Measurements from ENCODE around the gene POGLUT2. TPM values are rescaled to one million over a fixed set of nuclear protein-coding genes. Genes with fewer than 3 reads are reported as not detected.

Gene POGLUT2
- total RNA-seq, 1 donor from 2014 or later = 32.9 TPM

GRCh38 chr13:102816708-102817107, 17.9 kb upstream of the POGLUT2 start:
- Mint-ChIP-seq H3K4me3 (ENCODE audit: unreplicated experiment) (no peak overlapping the region), H3K36me3 (ENCODE audit: unreplicated experiment) (peaks cover 42% of the 10 kb centered on the region), H3K27ac (ENCODE audit: unreplicated experiment) (no peak overlapping the region), H3K9me3 (ENCODE audit: unreplicated experiment) (peaks cover 3% of the 10 kb centered on the region), H3K4me1 (ENCODE audit: unreplicated experiment) (peaks cover 8% of the 10 kb centered on the region), H3K27me3 (ENCODE audit: unreplicated experiment) (no peaks in the 10 kb centered on the region)
- DNase-seq (ENCODE audit: extremely low spot score, unreplicated experiment) = no peak
- no peak for TF ChIP-seq CTCF (IDR thresholded peaks at IDR 0.05)

- no peak for DNase-seq (ENCODE audit: extremely low spot score, unreplicated experiment)
- Mint-ChIP-seq H3K9me3 (ENCODE audit: unreplicated experiment) (peaks cover 3% of the 10 kb centered on the region), H3K27me3 (ENCODE audit: unreplicated experiment) (no peaks in the 10 kb centered on the region), H3K36me3 (ENCODE audit: unreplicated experiment) (peaks cover 48% of the 10 kb centered on the region), H3K27ac (ENCODE audit: unreplicated experiment) (no peak overlapping the region), H3K4me3 (ENCODE audit: unreplicated experiment) (no peak overlapping the region), H3K4me1 (ENCODE audit: unreplicated experiment) (peaks cover 8% of the 10 kb centered on the region)
- no peak for TF ChIP-seq CTCF (IDR thresholded peaks at IDR 0.05)
Measured at GRCh38 chr13:102815788-102816187, 17.0 kb upstream of the POGLUT2 start.

- no peak for DNase-seq (ENCODE audit: extremely low spot score, unreplicated experiment)
- peaks cover 50% of the 10 kb centered on the region for H3K36me3 Mint-ChIP-seq (ENCODE audit: unreplicated experiment)
- H3K9me3 Mint-ChIP-seq (ENCODE audit: unreplicated experiment) = peaks cover 3% of the 10 kb centered on the region
- no peak overlapping the region for H3K4me3 Mint-ChIP-seq (ENCODE audit: unreplicated experiment)
- H3K27ac Mint-ChIP-seq (ENCODE audit: unreplicated experiment) = peak overlapping the region; percentile 62
- peaks cover 8% of the 10 kb centered on the region for H3K4me1 Mint-ChIP-seq (ENCODE audit: unreplicated experiment)
- no peak for TF ChIP-seq CTCF (IDR thresholded peaks at IDR 0.05)
- H3K27me3 Mint-ChIP-seq (ENCODE audit: unreplicated experiment) = no peaks in the 10 kb centered on the region
Measured at GRCh38 chr13:102814793-102815192, 16.0 kb upstream of the POGLUT2 start.

- Mint-ChIP-seq H3K9me3 (ENCODE audit: unreplicated experiment) (peaks cover 3% of the 10 kb centered on the region), H3K27ac (ENCODE audit: unreplicated experiment) (no peak overlapping the region), H3K36me3 (ENCODE audit: unreplicated experiment) (peaks cover 49% of the 10 kb centered on the region), H3K27me3 (ENCODE audit: unreplicated experiment) (no peaks in the 10 kb centered on the region), H3K4me3 (ENCODE audit: unreplicated experiment) (no peak overlapping the region), H3K4me1 (ENCODE audit: unreplicated experiment) (peaks cover 8% of the 10 kb centered on the region)
- TF ChIP-seq CTCF (IDR thresholded peaks at IDR 0.05) = no peak
- no peak for DNase-seq (ENCODE audit: extremely low spot score, unreplicated experiment)
Measured at GRCh38 chr13:102814025-102814607, 15.3 kb upstream of the POGLUT2 start.

- Mint-ChIP-seq H3K27ac (ENCODE audit: unreplicated experiment) (no peak overlapping the region), H3K9me3 (ENCODE audit: unreplicated experiment) (peaks cover 3% of the 10 kb centered on the region), H3K4me1 (ENCODE audit: unreplicated experiment) (peaks cover 8% of the 10 kb centered on the region), H3K4me3 (ENCODE audit: unreplicated experiment) (no peak overlapping the region), H3K27me3 (ENCODE audit: unreplicated experiment) (no peaks in the 10 kb centered on the region), H3K36me3 (ENCODE audit: unreplicated experiment) (peaks cover 45% of the 10 kb centered on the region)
- no peak for TF ChIP-seq CTCF (IDR thresholded peaks at IDR 0.05)
- DNase-seq (ENCODE audit: extremely low spot score, unreplicated experiment) = no peak
Measured at GRCh38 chr13:102812611-102813287, 14.0 kb upstream of the POGLUT2 start.
